Hindlimb muscle (tissue), 1 donor: Measurements from ENCODE around the gene PSD4. TPM values are rescaled to one million over a fixed set of nuclear protein-coding genes. Genes with fewer than 3 reads are reported as not detected.

ENCODE experiments used
- DNase-seq: peaks from one replicate; pipeline ENCODE4 v3.0.0-alpha.2; 2013
- polyA plus RNA-seq: library from polyadenylated mRNA; unstranded; fragments of 120-200 nt; gene quantifications from one replicate; pipeline ENCODE4 v1.2.1, GENCODE V29; 2013; ENCODE audit not compliant: insufficient read length

PSD4 gene
- polyA plus RNA-seq, 1 donor, result 1.6 TPM

- no peak for DNase-seq
These were observed 35.4 kb downstream of the PSD4 start for GRCh38 chr2:113209011-113209645.

- DNase-seq, result no peak
These were observed 35.9 kb downstream of the PSD4 start for GRCh38 chr2:113209646-113210171.

GRCh38 chr2:113211226-113212105 lies 37.7 kb downstream of the PSD4 start:
- no peak for DNase-seq

- DNase-seq, result no peak
These were observed 38.7 kb downstream of the PSD4 start for GRCh38 chr2:113212245-113213060.

- DNase-seq, result no peak
These were observed 39.5 kb downstream of the PSD4 start for GRCh38 chr2:113213061-113213930.

- no peak for DNase-seq
These were observed 40.4 kb downstream of the PSD4 start for GRCh38 chr2:113214141-113214540.

GRCh38 chr2:113215056-113215455 lies 41.3 kb downstream of the PSD4 start:
- DNase-seq, result no peak

- DNase-seq, result no peak
These were observed 42.5 kb downstream of the PSD4 start for GRCh38 chr2:113216321-113216720.

- no peak for DNase-seq
These were observed 43.2 kb downstream of the PSD4 start for GRCh38 chr2:113216891-113217454.

- no peak for DNase-seq
These were observed 43.9 kb downstream of the PSD4 start for GRCh38 chr2:113217455-113218282.

GRCh38 chr2:113218283-113219091 lies 44.7 kb downstream of the PSD4 start:
- DNase-seq, result no peak

GRCh38 chr2:113219092-113219441 lies 45.3 kb downstream of the PSD4 start:
- DNase-seq, result no peak

GRCh38 chr2:113219525-113219888 lies 45.7 kb downstream of the PSD4 start:
- no peak for DNase-seq

GRCh38 chr2:113219889-113220641 lies 46.3 kb downstream of the PSD4 start:
- DNase-seq, result no peak

- DNase-seq, result no peak
These were observed 47.4 kb downstream of the PSD4 start for GRCh38 chr2:113220970-113221708.

GRCh38 chr2:113221846-113222245 lies 48.1 kb downstream of the PSD4 start:
- DNase-seq, result no peak

- no peak for DNase-seq
These were observed 50.0 kb downstream of the PSD4 start for GRCh38 chr2:113223813-113224212.

- DNase-seq, result no peak
These were observed 51.0 kb downstream of the PSD4 start for GRCh38 chr2:113224647-113225236.
